ENCODE measurements around the gene USP43.
"Not testable (repeated sequence)": the region's sequence is repeated elsewhere in the genome, so short reads cannot be mapped to it uniquely, and the experiment has no call there.

Gene USP43
- long read RNA-seq, donor 1 = 0 reads
- long read RNA-seq, donor 2 = 0 reads
- long read RNA-seq, donor 3 = 0 reads
- long read RNA-seq, donor 4, partial matches to known transcripts = 8 of 8 reads
- long read RNA-seq, donor 4, other reads (novel, unspliced or antisense) = 0 of 8 reads
- long read RNA-seq, donor 5, full-length matches to known transcripts = 1 of 1 reads
- long read RNA-seq, donor 5, partial matches to known transcripts = 0 of 1 reads
- long read RNA-seq, donor 5, other reads (novel, unspliced or antisense) = 0 of 1 reads
- long read RNA-seq, donor 6 = 0 reads
- long read RNA-seq, donor 7 = 0 reads
- long read RNA-seq, donor 8, full-length matches to known transcripts = 1 of 1 reads
- long read RNA-seq, donor 8, partial matches to known transcripts = 0 of 1 reads
- long read RNA-seq, donor 8, other reads (novel, unspliced or antisense) = 0 of 1 reads

DNA sequence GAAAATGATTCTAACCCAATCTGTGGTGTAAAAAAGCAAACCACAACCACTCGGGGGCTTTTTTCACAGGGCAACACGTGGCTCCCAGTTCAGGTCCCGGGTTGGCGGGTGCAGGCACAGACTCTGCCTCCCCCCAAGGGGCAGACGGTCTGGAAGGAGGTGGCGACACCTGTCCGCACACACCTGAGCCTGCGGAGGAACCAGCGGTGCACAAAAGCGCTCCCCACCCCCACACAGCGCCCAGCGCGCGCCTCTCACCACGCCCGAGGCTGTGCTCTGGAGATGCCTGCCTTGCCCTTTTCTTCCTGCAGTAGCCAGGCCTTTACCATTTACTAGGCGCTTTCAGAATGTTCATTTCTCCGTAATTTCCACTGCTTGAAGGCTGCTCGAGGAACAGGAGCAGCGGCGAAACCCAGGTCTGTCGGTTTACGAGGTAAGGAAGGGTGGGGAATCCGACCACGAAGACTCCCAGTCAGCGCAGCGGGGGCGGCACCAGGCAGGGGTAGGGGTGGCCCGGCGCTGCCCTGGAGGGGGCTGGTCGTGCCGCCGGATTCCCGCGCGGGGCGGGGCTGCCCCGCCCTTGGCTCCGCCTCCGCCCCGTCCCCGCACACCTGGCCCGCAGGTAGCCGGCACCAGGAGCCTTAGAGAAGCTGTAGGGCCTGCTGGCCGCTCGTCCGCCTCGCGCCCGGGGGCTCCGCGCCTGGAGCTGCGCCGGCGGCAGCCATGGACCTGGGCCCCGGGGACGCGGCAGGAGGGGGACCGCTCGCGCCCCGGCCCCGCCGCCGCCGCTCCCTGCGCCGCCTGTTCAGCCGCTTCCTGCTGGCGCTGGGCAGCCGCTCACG is at the start of gene USP43:
Gene USP43, plus strand, starts transcription at position 608 of the 842 bp plus-strand sequence. Its CDS starts 116 bp downstream, at position 724.
- peak; percentile 82 for DNase-seq

DNA sequence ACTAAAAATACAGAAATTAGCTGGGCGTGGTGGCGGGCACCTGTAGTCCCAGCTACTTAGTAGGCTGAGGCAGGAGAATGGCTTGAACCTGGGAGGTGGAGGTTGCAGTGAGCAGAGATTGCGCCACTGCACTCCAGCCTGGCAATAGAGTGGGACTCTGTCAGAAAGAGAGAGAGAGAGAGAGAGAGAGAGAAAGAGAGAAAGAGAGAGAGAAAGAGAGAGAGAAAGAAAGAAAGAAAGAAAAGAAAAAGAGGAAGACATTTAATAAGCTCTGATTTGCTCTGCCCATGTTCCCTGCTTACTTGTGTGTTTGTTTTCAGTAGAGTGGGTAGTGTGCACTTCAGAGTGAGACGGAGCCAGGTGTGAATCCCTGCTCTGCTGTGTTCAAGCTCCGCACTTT is 47.7 kb upstream of the USP43 start:
- not testable (repeated sequence) for DNase-seq

- no peak for DNase-seq
Measured at GRCh38 chr17:9598661-9599060, 46.7 kb upstream of the USP43 start.

GRCh38 chr17:9604583-9604982 is 40.7 kb upstream of the USP43 start:
- not testable (repeated sequence) for DNase-seq

DNA sequence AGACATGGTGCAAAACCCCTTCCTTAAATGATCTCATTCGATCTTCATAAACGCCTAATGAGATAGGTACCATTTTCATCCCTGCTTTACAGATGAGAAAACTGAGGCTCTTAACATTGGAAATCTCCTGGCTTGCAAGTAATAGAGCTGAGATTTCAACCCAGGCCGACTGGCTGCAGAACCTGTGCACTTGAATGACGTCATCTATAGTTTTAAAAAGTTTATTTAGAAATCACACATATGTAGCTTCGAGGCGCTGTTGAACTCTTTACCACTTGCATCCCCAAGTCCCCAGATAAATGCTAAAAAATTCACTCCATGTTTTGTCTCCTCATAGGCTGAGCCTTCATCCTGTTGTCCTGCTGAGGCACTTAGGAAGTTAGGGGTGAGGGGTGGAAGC is 38.9 kb upstream of the USP43 start:
- no peak for DNase-seq

DNA sequence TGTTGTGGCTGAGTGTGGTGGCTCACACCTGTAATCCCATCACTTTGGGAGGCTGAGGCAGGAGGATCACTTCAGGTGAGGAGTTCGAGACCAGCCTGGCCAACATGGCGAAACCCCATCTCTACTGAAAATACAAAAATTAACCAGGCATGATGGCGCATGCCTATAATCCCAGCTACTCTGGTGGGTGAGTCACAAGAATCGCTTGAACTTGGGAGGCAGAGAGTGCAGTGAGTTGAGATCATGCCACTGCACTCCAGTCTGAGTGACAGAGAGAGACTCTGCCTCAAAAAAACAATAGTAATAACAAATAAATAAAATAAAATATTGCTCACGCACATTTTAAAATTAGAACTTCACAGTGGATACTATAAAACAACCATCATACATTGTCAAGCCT is 38.3 kb upstream of the USP43 start:
- DNase-seq = not testable (repeated sequence)

DNA sequence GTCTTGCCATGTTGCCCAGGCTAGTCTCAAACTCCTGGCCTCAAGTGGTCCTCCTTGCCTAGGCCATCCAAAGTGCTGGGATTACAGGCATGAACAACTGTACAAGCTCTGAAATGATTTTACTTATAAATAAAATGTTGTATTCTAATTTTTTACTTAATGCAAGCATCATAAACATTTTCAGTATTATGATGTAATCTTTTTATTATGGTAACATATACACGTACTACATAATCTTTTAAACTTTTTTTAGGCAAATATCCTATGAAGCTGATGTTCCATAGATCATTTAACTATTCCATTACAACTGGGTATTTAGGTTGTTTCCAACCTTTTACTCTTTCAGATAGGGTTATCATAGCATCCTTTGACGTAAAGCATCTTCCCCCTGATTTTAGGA is 33.8 kb upstream of the USP43 start:
- DNase-seq = no peak

DNA sequence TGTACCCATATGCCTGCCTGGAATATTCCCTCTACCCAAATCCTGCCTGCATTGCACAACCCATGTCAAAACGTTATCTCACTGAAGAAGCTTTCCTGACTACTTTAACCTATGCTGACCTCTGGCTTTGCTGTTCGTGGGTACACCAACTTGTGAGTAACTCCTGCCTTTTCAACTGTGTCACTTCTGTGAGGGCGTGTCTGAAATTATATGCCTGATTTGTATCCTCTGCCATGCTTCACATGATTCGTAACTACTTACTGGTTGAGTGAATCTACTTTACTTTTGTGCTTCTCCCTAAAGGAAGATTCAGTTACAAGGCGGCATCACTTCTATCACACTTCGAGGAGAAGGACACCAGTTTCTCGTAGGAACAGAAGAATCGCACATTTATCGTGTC is 33.3 kb upstream of the USP43 start:
- DNase-seq = peak; percentile 11

- DNase-seq = no peak
Measured at GRCh38 chr17:9615486-9615885, 29.8 kb upstream of the USP43 start.

GRCh38 chr17:9622961-9623360 is 22.4 kb upstream of the USP43 start:
- no peak for DNase-seq

DNA sequence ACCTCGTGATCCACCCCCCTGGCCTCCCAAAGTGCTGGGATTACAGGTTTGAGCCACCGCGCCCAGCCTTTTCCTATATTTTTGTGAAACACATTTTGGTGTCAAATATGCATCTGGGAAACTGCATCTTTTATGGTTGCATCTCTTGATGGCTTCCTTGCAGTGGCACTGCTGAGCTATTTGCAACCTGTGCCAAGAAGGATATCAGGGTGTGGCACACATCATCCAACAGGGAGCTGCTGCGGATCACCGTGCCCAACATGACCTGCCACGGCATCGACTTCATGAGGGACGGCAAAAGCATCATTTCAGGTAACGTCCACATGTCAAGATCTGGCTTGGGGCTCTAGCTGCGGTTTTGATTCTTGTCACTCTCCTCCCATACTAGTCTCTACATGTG is 16.8 kb upstream of the USP43 start:
- DNase-seq = no peak

DNA sequence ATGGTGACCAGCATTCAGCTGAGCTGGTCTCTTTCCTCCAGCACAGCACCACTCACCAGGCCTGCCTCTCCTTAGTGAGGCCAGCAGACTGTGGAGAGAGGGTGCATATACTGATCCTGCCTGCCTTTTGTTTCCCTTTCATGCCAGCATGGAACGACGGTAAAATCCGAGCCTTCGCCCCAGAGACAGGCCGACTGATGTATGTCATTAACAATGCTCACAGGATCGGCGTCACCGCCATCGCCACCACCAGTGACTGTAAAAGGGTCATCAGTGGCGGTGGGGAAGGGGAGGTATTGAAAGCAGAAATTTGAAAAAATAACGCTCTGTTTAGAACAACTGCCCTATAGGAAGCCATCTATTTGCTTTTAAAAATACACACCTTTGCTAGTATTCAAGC is 12.6 kb upstream of the USP43 start:
- no peak for DNase-seq

DNA sequence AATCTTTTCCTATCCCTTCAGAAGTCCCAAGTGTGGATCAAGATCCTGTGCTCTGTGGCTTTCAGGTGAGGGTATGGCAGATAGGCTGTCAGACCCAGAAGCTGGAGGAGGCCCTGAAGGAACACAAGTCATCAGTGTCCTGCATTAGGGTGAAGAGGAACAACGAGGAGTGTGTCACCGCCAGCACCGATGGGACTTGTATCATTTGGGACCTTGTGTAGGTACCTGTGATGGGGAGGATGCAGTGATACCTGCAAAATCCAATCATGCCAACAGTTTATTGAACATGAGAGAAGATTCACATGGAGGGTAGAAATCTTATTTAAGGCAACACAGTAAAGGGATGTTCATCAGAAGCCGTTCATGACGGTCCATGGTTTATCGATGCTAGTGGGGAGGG is 10.0 kb upstream of the USP43 start:
- no peak for DNase-seq

- DNase-seq = no peak
Measured at GRCh38 chr17:9636501-9636900, 8.8 kb upstream of the USP43 start.

- DNase-seq = not testable (repeated sequence)
Measured at GRCh38 chr17:9640388-9640787, 4.9 kb upstream of the USP43 start.

DNA sequence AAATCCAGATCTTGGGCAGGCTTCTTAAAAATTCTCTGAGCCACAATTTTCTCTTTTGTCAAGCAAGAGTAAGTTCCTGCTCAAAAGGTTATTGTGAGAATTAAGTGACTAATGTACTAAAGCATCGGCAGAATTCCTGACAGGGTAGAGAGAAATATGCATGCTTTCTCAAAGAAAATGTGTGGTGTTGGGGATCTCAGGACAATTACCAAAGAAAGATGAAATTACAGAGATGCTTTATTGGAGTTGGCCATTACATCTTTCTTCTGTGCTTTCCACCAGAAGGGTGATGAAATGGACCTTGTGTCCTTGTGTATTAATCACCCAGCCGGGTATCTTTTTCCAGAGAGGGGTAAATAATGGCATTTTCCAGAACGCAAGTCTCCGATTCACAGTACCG is 1.7 kb upstream of the USP43 start:
- no peak for DNase-seq

DNA sequence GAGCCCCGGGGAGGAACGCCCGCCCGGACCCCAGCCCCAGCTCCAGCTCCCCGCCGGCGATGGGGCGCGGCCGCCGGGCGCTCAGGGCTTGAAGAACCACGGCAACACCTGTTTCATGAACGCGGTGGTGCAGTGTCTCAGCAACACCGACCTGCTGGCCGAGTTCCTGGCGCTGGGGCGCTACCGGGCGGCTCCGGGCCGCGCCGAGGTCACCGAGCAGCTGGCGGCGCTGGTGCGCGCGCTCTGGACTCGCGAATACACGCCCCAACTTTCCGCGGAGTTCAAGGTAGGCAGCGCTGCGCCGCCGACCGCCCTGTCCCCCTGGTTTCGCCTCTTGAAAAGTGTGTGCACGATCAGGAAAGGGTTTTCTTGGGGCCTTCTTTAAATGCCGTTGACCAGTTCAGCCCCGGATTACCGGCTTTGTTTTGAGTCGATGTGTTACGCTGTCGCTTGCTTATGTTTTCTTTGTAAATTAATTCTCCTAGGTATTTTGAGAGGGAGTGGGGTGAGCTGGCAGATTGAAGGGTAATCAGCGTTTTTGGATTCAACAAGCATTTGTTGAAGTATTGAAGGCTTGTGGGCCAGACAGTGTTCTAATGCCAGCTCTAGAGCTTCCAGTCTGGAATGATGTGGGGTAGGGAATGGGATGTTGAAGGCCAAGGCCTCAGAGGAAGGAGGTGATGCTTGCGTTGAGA is 681 bp downstream of the USP43 start:
- peak; percentile 83 for DNase-seq

DNA sequence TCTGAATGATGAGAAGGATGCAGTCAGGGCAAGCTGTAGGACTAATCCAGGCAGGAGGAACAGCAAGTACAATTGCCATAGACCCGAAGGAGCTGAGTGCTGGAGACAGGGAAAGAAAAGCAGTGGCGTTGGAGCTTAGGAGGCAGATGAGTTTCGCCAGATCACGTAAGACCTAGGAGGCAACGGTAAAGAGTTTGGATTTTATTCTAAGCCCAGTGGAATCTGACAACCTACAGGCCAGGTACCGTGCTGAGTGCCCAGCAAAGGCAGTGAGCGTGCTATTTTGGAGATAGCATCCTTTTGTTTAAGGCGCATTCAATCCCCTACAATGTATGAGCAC is 1.2 kb downstream of the USP43 start:
- peak; percentile 47 for DNase-seq

GRCh38 chr17:9647014-9647413 is 1.7 kb downstream of the USP43 start:
- DNase-seq = no peak

- no peak for DNase-seq
Measured at GRCh38 chr17:9648521-9649110, 3.3 kb downstream of the USP43 start.

GRCh38 chr17:9658593-9659211 is 13.4 kb downstream of the USP43 start:
- no peak for DNase-seq

DNA sequence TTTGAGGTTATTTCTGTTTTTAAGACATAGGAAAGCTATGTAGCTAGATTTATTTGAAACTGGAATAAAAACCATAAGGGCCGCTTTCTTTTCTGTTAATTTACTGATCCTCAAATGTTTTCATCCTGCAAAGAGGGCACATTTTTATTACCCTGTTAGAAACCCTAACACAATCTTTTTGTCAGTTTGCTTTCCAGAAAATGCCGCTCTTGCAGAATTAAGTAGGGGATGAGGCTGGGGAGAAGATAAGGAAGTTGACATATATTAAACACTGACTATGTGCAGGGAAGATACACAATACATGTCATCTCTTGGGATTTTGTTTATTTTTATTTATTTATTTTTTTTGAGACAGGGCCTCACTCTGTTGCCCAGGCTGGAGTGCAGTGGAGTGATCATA is 15.7 kb downstream of the USP43 start:
- no peak for DNase-seq
